ENCODE results near the gene NTSR2. TPM values are rescaled to one million over a fixed set of nuclear protein-coding genes. Genes with fewer than 3 reads are reported as not detected.

Gene NTSR2
- total and polyA plus RNA-seq, 2 donors from 2014 or later, result not detected

DNA sequence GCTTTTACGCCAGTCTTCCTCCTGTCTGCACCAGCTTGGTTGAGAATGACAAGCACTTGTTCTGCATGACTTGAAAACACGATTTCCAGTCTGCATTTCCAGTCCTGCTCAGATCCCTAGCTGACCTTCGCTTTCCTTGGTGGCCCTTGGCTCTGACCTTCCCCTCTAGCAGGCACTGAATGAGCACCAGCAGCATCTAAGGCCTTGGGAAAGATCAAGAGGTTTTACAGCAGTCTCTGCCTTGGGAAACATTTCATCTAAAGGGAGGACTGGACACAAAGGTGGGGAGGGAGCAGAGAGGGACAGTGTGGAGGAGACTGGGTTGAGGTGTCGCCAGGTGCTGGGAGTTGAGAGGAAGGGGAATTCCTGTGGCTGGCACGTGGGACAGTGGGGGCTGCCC, 30.5 kb downstream of the NTSR2 start:
- H3K27me3 ChIP-seq (ENCODE audit: control insufficient read depth, insufficient read depth, low read length), result no peaks in the 10 kb centered on the region
- H3K4me1 ChIP-seq (ENCODE audit: control insufficient read depth in 2 of 3, insufficient read depth in 2 of 3, low read depth in 1 of 3, low read length in 3 of 3), result no peaks in the 10 kb centered on the region
- intact Hi-C loops (cut with DNase I), result no loop called here
- DNase-seq, result no peak
- TF ChIP-seq, protein P1, sequence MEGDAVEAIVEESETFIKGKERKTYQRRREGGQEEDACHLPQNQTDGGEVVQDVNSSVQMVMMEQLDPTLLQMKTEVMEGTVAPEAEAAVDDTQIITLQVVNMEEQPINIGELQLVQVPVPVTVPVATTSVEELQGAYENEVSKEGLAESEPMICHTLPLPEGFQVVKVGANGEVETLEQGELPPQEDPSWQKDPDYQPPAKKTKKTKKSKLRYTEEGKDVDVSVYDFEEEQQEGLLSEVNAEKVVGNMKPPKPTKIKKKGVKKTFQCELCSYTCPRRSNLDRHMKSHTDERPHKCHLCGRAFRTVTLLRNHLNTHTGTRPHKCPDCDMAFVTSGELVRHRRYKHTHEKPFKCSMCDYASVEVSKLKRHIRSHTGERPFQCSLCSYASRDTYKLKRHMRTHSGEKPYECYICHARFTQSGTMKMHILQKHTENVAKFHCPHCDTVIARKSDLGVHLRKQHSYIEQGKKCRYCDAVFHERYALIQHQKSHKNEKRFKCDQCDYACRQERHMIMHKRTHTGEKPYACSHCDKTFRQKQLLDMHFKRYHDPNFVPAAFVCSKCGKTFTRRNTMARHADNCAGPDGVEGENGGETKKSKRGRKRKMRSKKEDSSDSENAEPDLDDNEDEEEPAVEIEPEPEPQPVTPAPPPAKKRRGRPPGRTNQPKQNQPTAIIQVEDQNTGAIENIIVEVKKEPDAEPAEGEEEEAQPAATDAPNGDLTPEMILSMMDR (IDR thresholded peaks at IDR 0.05; ENCODE audit: borderline replicate concordance, extremely low read depth, insufficient read depth), result no peak
- no peaks in the 10 kb centered on the region for H3K36me3 ChIP-seq (ENCODE audit: control insufficient read depth in 2 of 3, insufficient read depth in 3 of 3, low read length in 3 of 3)
- no peak overlapping the region for H3K4me3 ChIP-seq (ENCODE audit: low read length in 3 of 3)
- FAIRE-seq, result no peak
- H3K9me3 ChIP-seq (ENCODE audit: control insufficient read depth in 2 of 3, insufficient read depth in 1 of 3, low read length in 3 of 3), result no peaks in the 10 kb centered on the region
- no peak overlapping the region for H3K27ac ChIP-seq (ENCODE audit: low read depth in 2 of 2, low read length in 2 of 2)
- H3K9ac ChIP-seq (ENCODE audit: low read length in 3 of 3), result no peak overlapping the region

DNA sequence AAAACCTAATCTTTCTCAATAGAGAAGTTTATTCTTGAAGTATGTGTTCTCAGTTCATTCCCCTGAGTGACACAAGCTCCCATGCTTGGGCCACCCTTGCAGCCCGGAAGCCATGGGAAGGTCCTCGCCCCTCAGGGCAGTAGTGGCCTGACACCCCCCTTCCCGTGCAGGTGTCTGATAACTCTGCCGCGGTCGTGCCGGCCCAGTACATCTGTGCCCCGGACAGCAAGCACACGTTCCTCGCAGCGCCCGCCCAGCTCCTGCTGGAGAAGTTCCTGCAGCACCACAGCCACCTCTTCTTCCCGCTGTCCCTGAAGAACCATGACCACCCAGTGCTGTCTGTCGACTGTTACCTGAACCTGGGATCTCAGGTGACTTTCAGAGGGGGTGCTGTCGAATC, 32.4 kb downstream of the NTSR2 start:
- FAIRE-seq (no peak), DNase-seq (no peak)
- H3K27ac ChIP-seq (ENCODE audit: low read depth in 2 of 2, low read length in 2 of 2), result no peak overlapping the region
- H3K9me3 ChIP-seq (ENCODE audit: control insufficient read depth in 2 of 3, insufficient read depth in 1 of 3, low read length in 3 of 3), result no peaks in the 10 kb centered on the region
- no peak overlapping the region for H3K4me3 ChIP-seq (ENCODE audit: low read length in 3 of 3)
- no peaks in the 10 kb centered on the region for H3K4me1 ChIP-seq (ENCODE audit: control insufficient read depth in 2 of 3, insufficient read depth in 2 of 3, low read depth in 1 of 3, low read length in 3 of 3)
- no peaks in the 10 kb centered on the region for H3K27me3 ChIP-seq (ENCODE audit: control insufficient read depth, insufficient read depth, low read length)
- H3K36me3 ChIP-seq (ENCODE audit: control insufficient read depth in 2 of 3, insufficient read depth in 3 of 3, low read length in 3 of 3), result no peaks in the 10 kb centered on the region
- TF ChIP-seq, protein P1 (IDR thresholded peaks at IDR 0.05; ENCODE audit: borderline replicate concordance, extremely low read depth, insufficient read depth), result no peak
- intact Hi-C loops (cut with DNase I), result no loop called here
- H3K9ac ChIP-seq (ENCODE audit: low read length in 3 of 3), result no peak overlapping the region

DNA sequence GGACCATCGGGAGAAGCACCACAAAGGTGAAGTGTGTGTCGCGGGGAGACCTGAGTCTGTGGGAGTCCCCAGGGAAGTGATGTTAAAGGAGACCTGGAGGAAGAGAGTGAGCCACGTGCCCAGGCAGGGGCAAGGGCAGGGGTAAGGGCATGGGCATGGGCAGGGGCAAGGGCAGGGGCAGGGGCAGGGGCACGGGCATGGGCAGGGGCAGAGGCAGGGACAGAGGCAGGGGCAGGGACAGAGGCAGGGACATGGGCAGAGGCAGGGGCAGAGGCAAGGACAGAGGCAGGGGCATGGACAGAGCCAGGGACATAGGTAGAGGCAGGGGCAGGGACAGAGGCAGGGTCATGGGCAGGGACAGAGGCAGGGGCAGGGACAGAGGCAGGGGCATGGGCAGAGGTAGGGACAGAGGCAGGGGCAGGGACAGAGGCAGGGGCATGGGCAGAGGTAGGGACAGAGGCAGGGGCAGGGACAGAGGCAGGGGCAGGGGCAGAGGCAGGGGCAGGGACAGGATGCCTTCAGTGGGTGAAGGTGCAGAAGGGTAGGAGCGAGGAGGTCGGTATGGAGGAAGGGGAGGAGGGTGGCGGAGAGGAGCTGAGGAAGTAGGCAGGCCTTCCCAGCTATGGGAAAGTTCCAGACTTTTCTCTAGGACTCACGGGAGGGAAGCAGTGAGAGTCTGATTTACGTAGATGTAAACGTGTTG, 33.3 kb downstream of the NTSR2 start:
- no peak for FAIRE-seq
- H3K4me1 ChIP-seq (ENCODE audit: control insufficient read depth in 2 of 3, insufficient read depth in 2 of 3, low read depth in 1 of 3, low read length in 3 of 3), result no peaks in the 10 kb centered on the region
- intact Hi-C loops (cut with DNase I), result no loop called here
- no peak for DNase-seq
- H3K4me3 ChIP-seq (ENCODE audit: low read length in 3 of 3), result no peak overlapping the region
- H3K9me3 ChIP-seq (ENCODE audit: control insufficient read depth in 2 of 3, insufficient read depth in 1 of 3, low read length in 3 of 3), result no peaks in the 10 kb centered on the region
- TF ChIP-seq, protein P1 (IDR thresholded peaks at IDR 0.05; ENCODE audit: borderline replicate concordance, extremely low read depth, insufficient read depth), result no peak
- no peak overlapping the region for H3K9ac ChIP-seq (ENCODE audit: low read length in 3 of 3)
- H3K27me3 ChIP-seq (ENCODE audit: control insufficient read depth, insufficient read depth, low read length), result no peaks in the 10 kb centered on the region
- no peak overlapping the region for H3K27ac ChIP-seq (ENCODE audit: low read depth in 2 of 2, low read length in 2 of 2)
- H3K36me3 ChIP-seq (ENCODE audit: control insufficient read depth in 2 of 3, insufficient read depth in 3 of 3, low read length in 3 of 3), result no peaks in the 10 kb centered on the region

DNA sequence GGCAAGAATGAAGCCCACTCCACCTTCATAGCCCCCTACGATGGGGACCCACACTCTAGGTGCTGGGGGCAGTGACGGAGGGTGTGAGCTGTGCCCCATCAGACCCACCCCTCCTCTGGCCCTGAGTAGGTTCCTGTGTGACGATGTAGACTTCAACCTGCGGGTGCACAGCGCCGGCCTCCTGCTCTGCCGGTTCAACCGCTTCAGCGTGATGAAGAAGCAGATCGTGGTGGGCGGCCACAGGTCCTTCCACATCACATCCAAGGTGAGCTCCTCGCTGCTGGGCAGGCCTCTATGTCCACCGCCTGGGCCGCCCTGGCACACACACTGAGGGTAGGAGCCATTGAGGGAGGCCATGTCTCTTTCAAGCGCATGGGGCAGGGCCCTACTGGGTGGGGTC, 34.9 kb downstream of the NTSR2 start:
- TF ChIP-seq, protein P1 (IDR thresholded peaks at IDR 0.05; ENCODE audit: borderline replicate concordance, extremely low read depth, insufficient read depth), result no peak
- FAIRE-seq (no peak), DNase-seq (no peak)
- intact Hi-C loops (cut with DNase I), result no loop called here
- Histone ChIP-seq H3K27me3 (ENCODE audit: control insufficient read depth, insufficient read depth, low read length) (no peaks in the 10 kb centered on the region), H3K36me3 (ENCODE audit: control insufficient read depth in 2 of 3, insufficient read depth in 3 of 3, low read length in 3 of 3) (no peaks in the 10 kb centered on the region), H3K4me3 (ENCODE audit: low read length in 3 of 3) (no peak overlapping the region), H3K9me3 (ENCODE audit: control insufficient read depth in 2 of 3, insufficient read depth in 1 of 3, low read length in 3 of 3) (no peaks in the 10 kb centered on the region), H3K9ac (ENCODE audit: low read length in 3 of 3) (no peak overlapping the region), H3K27ac (ENCODE audit: low read depth in 2 of 2, low read length in 2 of 2) (no peak overlapping the region), H3K4me1 (ENCODE audit: control insufficient read depth in 2 of 3, insufficient read depth in 2 of 3, low read depth in 1 of 3, low read length in 3 of 3) (no peaks in the 10 kb centered on the region)

Data from kidney (tissue), 14 donors.